CD14-positive monocyte (primary cell): ENCODE data around the gene PI3. TPM values are rescaled to one million over a fixed set of nuclear protein-coding genes. Genes with fewer than 3 reads are reported as not detected.
A peak's percentile ranks its signal among the peaks of the same experiment; 100 is the strongest.

Source experiments
- DNase-seq, 3 donors: peaks; one replicate each; pipeline ENCODE4 v3.0.0-alpha.2; 2011 to 2022
- H2AFZ ChIP-seq: 2 replicates; pipeline ENCODE4 v1.6.0; 2012; ENCODE audit warnings: mild to moderate bottlenecking, low read depth, low read length, inconsistent platforms; ENCODE audit not compliant: insufficient read depth, poor library complexity, severe bottlenecking
- H3K27ac ChIP-seq, 2 donors: 1 replicate in 1 of 2; 2 replicates in 1 of 2; pipeline ENCODE4 v1.5.1; 2012 to 2013; ENCODE audit warnings: low read length in 2 of 2, control low read depth in 1 of 2, inconsistent platforms in 1 of 2, low read depth in 1 of 2, mild to moderate bottlenecking in 1 of 2
- H3K27me3 ChIP-seq, 2 donors: one replicate each; pipeline versions ENCODE4 v1.6.0 to v1.6.1; 2011 to 2013; ENCODE audit warnings: low read length in 2 of 2; ENCODE audit not compliant: control insufficient read depth in 2 of 2, insufficient read depth in 2 of 2
- H3K36me3 ChIP-seq, 2 donors: replicated peaks in 1 of 2; 1 replicate in 1 of 2; 2 replicates in 1 of 2; pipeline versions ENCODE4 v1.5.1 to v1.6.1; 2012 to 2013; ENCODE audit warnings: low read length in 2 of 2, control low read depth in 1 of 2, inconsistent platforms in 1 of 2, mild to moderate bottlenecking in 1 of 2; ENCODE audit not compliant: insufficient read depth in 2 of 2, control insufficient read depth in 1 of 2
- H3K4me1 ChIP-seq, 2 donors: 1 replicate in 1 of 2; 2 replicates in 1 of 2; pipeline versions ENCODE4 v1.5.1 to v1.6.1; 2012 to 2013; ENCODE audit warnings: low read length in 2 of 2, control low read depth in 1 of 2, inconsistent platforms in 1 of 2, mild to moderate bottlenecking in 1 of 2, moderate library complexity in 1 of 2; ENCODE audit not compliant: insufficient read depth in 2 of 2, control insufficient read depth in 1 of 2
- H3K4me2 ChIP-seq: replicated peaks from 2 replicates; pipeline ENCODE3; 2012; ENCODE audit warnings: low read length, moderate library complexity, mild to moderate bottlenecking; ENCODE audit not compliant: poor library complexity, severe bottlenecking; ENCODE audit errors: extremely low read depth
- H3K4me3 ChIP-seq, 3 experiments: fragments of 200-600 bp in 1 of 3; sonication (generic) in 1 of 3; replicated peaks in 1 of 3; 1 replicate in 2 of 3; 2 replicates in 1 of 3; pipeline ENCODE4 v1.5.1; 2011 to 2013; ENCODE audit warnings: low read length in 3 of 3, mild to moderate bottlenecking in 3 of 3, control low read depth in 2 of 3, low read depth in 2 of 3, inconsistent platforms in 1 of 3, moderate library complexity in 1 of 3
- H3K79me2 ChIP-seq: 2 replicates; pipeline ENCODE4 v1.6.0; 2012; ENCODE audit warnings: mild to moderate bottlenecking, control low read depth, inconsistent platforms, low read length, moderate library complexity; ENCODE audit not compliant: insufficient read depth
- H3K9ac ChIP-seq: 2 replicates; pipeline ENCODE4 v1.6.0; 2017; ENCODE audit warnings: low read length, mild to moderate bottlenecking; ENCODE audit not compliant: insufficient read depth, poor library complexity, severe bottlenecking
- H3K9me3 ChIP-seq, 2 donors: replicated peaks in 1 of 2; 1 replicate in 1 of 2; 2 replicates in 1 of 2; pipeline versions ENCODE4 v1.5.1 to v1.6.1; 2012 to 2013; ENCODE audit warnings: low read length in 2 of 2, control low read depth in 1 of 2; ENCODE audit not compliant: control insufficient read depth in 1 of 2, insufficient read depth in 1 of 2
- H4K20me1 ChIP-seq: 2 replicates; pipeline ENCODE4 v1.6.0; 2012; ENCODE audit warnings: mild to moderate bottlenecking, low read length, control low read depth, moderate library complexity; ENCODE audit not compliant: insufficient read depth
- H3K27ac Mint-ChIP-seq, 7 donors: one replicate each; pipeline ENCODE4 v1.8.0; 2020; ENCODE audit warnings: mild to moderate bottlenecking in 7 of 7, mixed read lengths in 7 of 7, moderate library complexity in 6 of 7, inconsistent platforms in 2 of 7
- H3K27me3 Mint-ChIP-seq, 3 donors: one replicate each; pipeline ENCODE4 v1.8.0; 2021 to 2022; ENCODE audit warnings: low read depth in 3 of 3, mild to moderate bottlenecking in 3 of 3, mixed read lengths in 3 of 3, moderate library complexity in 3 of 3, inconsistent platforms in 1 of 3
- H3K36me3 Mint-ChIP-seq, 2 donors: one replicate each; pipeline ENCODE4 v1.8.0; 2020; ENCODE audit warnings: mixed read lengths in 2 of 2, inconsistent platforms in 1 of 2, mild to moderate bottlenecking in 1 of 2
- H3K4me1 Mint-ChIP-seq: one replicate; pipeline ENCODE4 v1.8.0; 2020; ENCODE audit warnings: mild to moderate bottlenecking, mixed read lengths
- H3K4me3 Mint-ChIP-seq, 2 donors: one replicate each; pipeline ENCODE4 v1.8.0; 2020; ENCODE audit warnings: mild to moderate bottlenecking in 2 of 2, mixed read lengths in 2 of 2, moderate library complexity in 1 of 2
- H3K9me3 Mint-ChIP-seq, 7 donors: one replicate each; pipeline ENCODE4 v1.8.0; 2020 to 2022; ENCODE audit warnings: mixed read lengths in 7 of 7, mild to moderate bottlenecking in 6 of 7, moderate library complexity in 6 of 7, inconsistent platforms in 2 of 7
- CTCF ChIP-seq: fragments of 200-600 bp; IDR thresholded peaks from one replicate; pipeline ENCODE4 v1.8.0; 2022; ENCODE audit warnings: antibody characterized with exemption, mild to moderate bottlenecking
- WGBS: methylation state at CpG from one replicate; pipeline ENCODE4 v1.1.5; 2013; ENCODE audit warnings: missing lambda C conversion rate; ENCODE audit not compliant: insufficient coverage; 5-methylcytosine and 5-hydroxymethylcytosine counted together
- intact Hi-C, 2 donors: fragments of 100-400 bp; cut with micrococcal nuclease; formaldehyde crosslinking; loops; one replicate each; pipeline versions ENCODE4 v1.15.0 to v1.15.1; 2023
- polyA plus RNA-seq, 3 donors: library from polyadenylated mRNA; depleted of rRNA in 1 of 3; unstranded in 2 of 3; stranded (reverse) in 1 of 3; fragments of 300-500 nt in 2 of 3; fragments of >200 nt in 1 of 3; fragmentation: Illumina TruSeq in 2 of 3; gene quantifications; 1 replicate in 2 of 3; 2 replicates in 1 of 3; pipeline ENCODE4 v1.2.3, GENCODE V29; 2012 to 2021

Gene PI3
- polyA plus RNA-seq, 3 donors = not detected

- Histone ChIP-seq H3K79me2 (no peaks in the 10 kb centered on the region), H3K9me3 (no peaks in the 10 kb centered on the region), H3K4me1 (no peaks in the 10 kb centered on the region), H3K36me3 (no peaks in the 10 kb centered on the region), H3K9ac (no peak within 1 kb of the TSS), H3K4me3 (no peak within 1 kb of the TSS), H3K27me3 (peaks cover 7 to 16% of the 10 kb centered on the region in 2 donors), H3K27ac (no peak within 1 kb of the TSS), H3K4me2 (no peak within 1 kb of the TSS), H2AFZ (no peak within 1 kb of the TSS), H4K20me1 (no peaks in the 10 kb centered on the region)
- Mint-ChIP-seq H3K27ac (no peak within 1 kb of the TSS), H3K4me3 (peak within 1 kb of the TSS in 1 of 2 donors; percentile 14), H3K27me3 (peaks cover 9 to 36% (median 17%) of the 10 kb centered on the region in 3 donors), H3K9me3 (peaks cover 0 to 2% (median 0%) of the 10 kb centered on the region in 7 donors), H3K4me1 (no peaks in the 10 kb centered on the region), H3K36me3 (no peaks in the 10 kb centered on the region)
- intact Hi-C loops = no loop called here
- no peak for TF ChIP-seq CTCF
- no peak for DNase-seq
- WGBS = no CpG with 5 or more reads among the region's 4 CpGs
Observed at GRCh38 chr20:45221076-45221475, 46.4 kb downstream of the PI3 start, which contains the start of gene SEMG2. TSS of gene SEMG2 (plus strand) at chr20:45221373. CDS start at chr20:45221390, 17 bp downstream.

DNA sequence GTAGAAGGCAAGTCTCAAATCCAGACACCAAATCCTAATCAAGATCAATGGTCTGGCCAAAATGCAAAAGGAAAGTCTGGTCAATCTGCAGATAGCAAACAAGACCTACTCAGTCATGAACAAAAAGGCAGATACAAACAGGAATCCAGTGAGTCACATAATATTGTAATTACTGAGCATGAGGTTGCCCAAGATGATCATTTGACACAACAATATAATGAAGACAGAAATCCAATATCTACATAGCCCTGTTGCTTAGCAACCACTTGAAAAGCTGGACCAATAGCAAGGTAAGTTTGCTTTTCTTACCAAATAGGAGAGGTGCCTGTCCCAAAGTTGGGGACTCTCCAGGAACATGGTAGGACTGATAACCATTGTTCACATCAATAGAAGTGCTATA is 48.4 kb downstream of the PI3 start:
- H3K4me1 Mint-ChIP-seq = no peaks in the 10 kb centered on the region
- Histone ChIP-seq H3K9me3 (no peaks in the 10 kb centered on the region), H3K36me3 (no peaks in the 10 kb centered on the region), H3K9ac (no peak overlapping the region), H3K4me3 (no peak overlapping the region), H3K4me1 (no peaks in the 10 kb centered on the region), H2AFZ (no peak overlapping the region), H3K27ac (no peak overlapping the region), H4K20me1 (no peaks in the 10 kb centered on the region), H3K79me2 (no peaks in the 10 kb centered on the region), H3K27me3 (peaks cover 7 to 16% of the 10 kb centered on the region in 2 donors), H3K4me2 (no peak overlapping the region)
- H3K9me3 Mint-ChIP-seq = peaks cover 0 to 1% (median 0%) of the 10 kb centered on the region in 7 donors
- intact Hi-C loops = no loop called here
- H3K27ac Mint-ChIP-seq = no peak overlapping the region
- TF ChIP-seq CTCF = no peak
- H3K36me3 Mint-ChIP-seq = no peaks in the 10 kb centered on the region
- peaks cover 9 to 41% (median 18%) of the 10 kb centered on the region in 3 donors for H3K27me3 Mint-ChIP-seq
- no peak overlapping the region for H3K4me3 Mint-ChIP-seq
- no peak for DNase-seq

Other genes with a start within 250 kb of the PI3 start
- gene TOMM34, start 214.5 kb upstream of the PI3 start, polyA plus RNA-seq = 1 to 10 TPM; 6.4 to 9.1 (median 7.7) TPM
- 100 to 1,000 TPM in 1 of 3 donors, 10 to 100 TPM in 2; 53.0 to 123 (median 69.9) TPM for gene STK4, start 208.4 kb upstream of the PI3 start, polyA plus RNA-seq
- gene KCNS1, start 73.8 kb upstream of the PI3 start, polyA plus RNA-seq = under 1 TPM in 1 of 3 donors, not detected in 2; 0.23 TPM
- not detected for gene WFDC5, start 59.7 kb upstream of the PI3 start, polyA plus RNA-seq
- gene WFDC12, start 50.4 kb upstream of the PI3 start, polyA plus RNA-seq = not detected
- gene SEMG1, start 32.1 kb downstream of the PI3 start, polyA plus RNA-seq = not detected
- gene SEMG2, start 46.5 kb downstream of the PI3 start, polyA plus RNA-seq = not detected
- 1 to 10 TPM in 1 of 3 donors, under 1 TPM in 2; 0.47 to 1.2 (median 0.71) TPM for gene SLPI, start 79.7 kb downstream of the PI3 start, polyA plus RNA-seq
- gene RBPJL, start 131.9 kb downstream of the PI3 start, polyA plus RNA-seq = not detected
- not detected for gene MATN4, start 133.4 kb downstream of the PI3 start, polyA plus RNA-seq
- 1 to 10 TPM; 1.6 to 5.1 (median 1.9) TPM for gene SDC4, start 173.5 kb downstream of the PI3 start, polyA plus RNA-seq
- gene SYS1, start 188.3 kb downstream of the PI3 start, polyA plus RNA-seq = 10 to 100 TPM; 16.8 to 23.1 (median 22.1) TPM
- under 1 TPM in 1 of 3 donors, not detected in 2; 0.11 TPM for gene TP53TG5, start 203.4 kb downstream of the PI3 start, polyA plus RNA-seq
- 10 to 100 TPM; 15.6 to 22.1 (median 21.9) TPM for gene DBNDD2, start 233.4 kb downstream of the PI3 start, polyA plus RNA-seq
- 10 to 100 TPM; 49.2 to 87.6 (median 59.7) TPM for gene PIGT, start 241.2 kb downstream of the PI3 start, polyA plus RNA-seq